Right lung (tissue), 10 donors: Measurements from ENCODE around the gene YIPF3. TPM values are rescaled to one million over a fixed set of nuclear protein-coding genes. Genes with fewer than 3 reads are reported as not detected.
A peak's percentile ranks its signal among the peaks of the same experiment; 100 is the strongest.
"Not testable (repeated sequence)": the region's sequence is repeated elsewhere in the genome, so short reads cannot be mapped to it uniquely, and the experiment has no call there.

Experiments
- DNase-seq, 2 donors: peaks; one replicate each; pipeline ENCODE4 v3.0.0-alpha.2; 2013
- long read RNA-seq, 8 donors: transcript quantifications; one replicate each; lab custom pipeline, GENCODE V29; 2026
- polyA plus RNA-seq, 5 donors: library from polyadenylated mRNA; unstranded; fragments of 120-200 nt; gene quantifications; one replicate each; pipeline versions ENCODE4 v1.2.1 to v1.2.3, GENCODE V29; 2013; ENCODE audit warnings: inconsistent platforms in 1 of 5, low replicate concordance in 1 of 5; ENCODE audit not compliant: insufficient read length in 5 of 5, insufficient read depth in 1 of 5

The YIPF3 gene
- polyA plus RNA-seq, result 100 to 1,000 TPM; 120 to 150 (median 135) TPM
- long read RNA-seq, donor 1, transcript YIPF3-202 (9 exons, 1,576 nt), result major isoform, 67 of 137 reads
- long read RNA-seq, donor 1, transcript YIPF3-211 (3 exons, 652 nt), result minor isoform, 10 of 137 reads
- long read RNA-seq, donor 1, partial matches to known transcripts, result 53 of 137 reads
- long read RNA-seq, donor 1, other reads (novel, unspliced or antisense), result 0 of 137 reads
- long read RNA-seq, donor 2, transcript YIPF3-202 (9 exons, 1,576 nt), result major isoform, 39 of 53 reads
- long read RNA-seq, donor 2, partial matches to known transcripts, result 11 of 53 reads
- long read RNA-seq, donor 2, other reads (novel, unspliced or antisense), result 0 of 53 reads
- long read RNA-seq, donor 3, transcript YIPF3-211 (3 exons, 652 nt), result minor isoform, 7 of 130 reads
- long read RNA-seq, donor 3, transcript YIPF3-202 (9 exons, 1,576 nt), result major isoform, 40 of 130 reads
- long read RNA-seq, donor 3, transcript YIPF3-210 (3 exons, 795 nt), result minor isoform, 6 of 130 reads
- long read RNA-seq, donor 3, partial matches to known transcripts, result 69 of 130 reads
- long read RNA-seq, donor 3, other reads (novel, unspliced or antisense), result 5 of 130 reads
- long read RNA-seq, donor 4, transcript YIPF3-202 (9 exons, 1,576 nt), result major isoform, 36 of 80 reads
- long read RNA-seq, donor 4, transcript YIPF3-211 (3 exons, 652 nt), result minor isoform, 8 of 80 reads
- long read RNA-seq, donor 4, partial matches to known transcripts, result 25 of 80 reads
- long read RNA-seq, donor 4, other reads (novel, unspliced or antisense), result 0 of 80 reads
- long read RNA-seq, donor 5, transcript YIPF3-211 (3 exons, 652 nt), result minor isoform, 8 of 113 reads
- long read RNA-seq, donor 5, transcript YIPF3-206 (3 exons, 605 nt), result minor isoform, 8 of 113 reads
- long read RNA-seq, donor 5, transcript YIPF3-202 (9 exons, 1,576 nt), result major isoform, 63 of 113 reads
- long read RNA-seq, donor 5, partial matches to known transcripts, result 30 of 113 reads
- long read RNA-seq, donor 5, other reads (novel, unspliced or antisense), result 0 of 113 reads
- long read RNA-seq, donor 6, transcript YIPF3-202 (9 exons, 1,576 nt), result major isoform, 65 of 125 reads
- long read RNA-seq, donor 6, transcript YIPF3-211 (3 exons, 652 nt), result minor isoform, 8 of 125 reads
- long read RNA-seq, donor 6, partial matches to known transcripts, result 48 of 125 reads
- long read RNA-seq, donor 6, other reads (novel, unspliced or antisense), result 0 of 125 reads
- long read RNA-seq, donor 7, transcript YIPF3-202 (9 exons, 1,576 nt), result major isoform, 38 of 50 reads
- long read RNA-seq, donor 7, partial matches to known transcripts, result 10 of 50 reads
- long read RNA-seq, donor 7, other reads (novel, unspliced or antisense), result 0 of 50 reads
- long read RNA-seq, donor 8, transcript YIPF3-202 (9 exons, 1,576 nt), result major isoform, 20 of 31 reads
- long read RNA-seq, donor 8, partial matches to known transcripts, result 7 of 31 reads
- long read RNA-seq, donor 8, other reads (novel, unspliced or antisense), result 0 of 31 reads

DNA sequence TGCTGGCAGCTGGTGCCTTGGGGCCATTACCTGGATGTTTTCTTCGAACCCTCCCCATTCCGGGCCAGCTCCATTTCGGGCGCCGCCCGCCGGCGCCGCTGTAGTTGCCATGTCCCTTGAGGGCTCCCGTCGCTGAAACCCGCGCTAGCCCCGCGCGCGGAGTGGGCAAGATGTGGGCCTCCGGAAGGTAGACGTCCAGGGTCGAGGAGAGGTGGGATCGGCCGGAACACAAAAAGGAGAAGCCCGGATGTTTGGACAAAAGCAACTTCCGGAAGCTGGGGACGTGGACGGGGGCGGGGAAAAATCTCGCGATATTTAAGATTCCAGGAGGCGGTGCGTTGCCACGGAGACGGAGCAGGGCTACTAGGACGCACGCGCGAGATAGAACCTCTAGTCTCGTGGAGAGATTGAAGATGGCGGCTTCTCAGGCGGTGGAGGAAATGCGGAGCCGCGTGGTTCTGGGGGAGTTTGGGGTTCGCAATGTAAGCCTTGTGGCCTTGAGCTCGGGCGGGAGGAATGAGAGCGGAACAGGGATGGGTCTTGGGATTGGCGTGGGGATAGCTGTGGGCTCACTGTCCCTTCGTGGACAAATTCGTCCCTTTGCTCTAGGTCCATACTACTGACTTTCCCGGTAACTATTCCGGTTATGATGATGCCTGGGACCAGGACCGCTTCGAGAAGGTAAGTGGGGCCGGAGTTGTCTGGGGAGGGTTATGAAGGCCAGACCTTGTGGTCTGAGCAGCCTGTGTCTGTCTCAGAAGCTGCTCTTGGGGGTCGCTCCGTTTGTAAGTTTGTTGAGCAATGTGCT is at the start of gene YIPF3, which contains the start of gene POLR1C:
Gene YIPF3 (minus strand): TSS at position 230 of the 808 bp plus-strand sequence. CDS start 119 bp downstream, at position 111.
Gene POLR1C (plus strand): TSS at position 393 of the 808 bp plus-strand sequence. CDS start 21 bp downstream, at position 414.
- DNase-seq, result peak; percentile 94 to 98

DNA sequence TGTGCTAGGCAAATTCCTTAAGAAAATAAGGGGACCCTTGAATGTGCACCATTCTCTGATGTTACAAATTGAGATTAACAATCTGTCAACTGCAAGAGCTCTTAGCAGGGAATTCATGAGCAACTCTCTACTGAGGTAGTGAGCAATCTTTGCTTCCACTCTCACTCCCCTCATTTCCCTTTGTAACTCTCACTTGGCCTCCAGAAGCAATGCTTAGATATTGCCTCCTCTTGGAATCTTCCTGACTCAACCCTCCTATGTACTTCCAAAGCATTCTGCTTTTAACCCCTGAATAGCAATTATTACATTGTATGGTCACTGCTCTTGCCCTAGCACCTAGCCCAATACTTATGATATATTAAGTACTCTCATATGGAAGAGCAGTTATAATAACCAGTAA is 42.6 kb upstream of the YIPF3 start:
- no peak for DNase-seq

DNA sequence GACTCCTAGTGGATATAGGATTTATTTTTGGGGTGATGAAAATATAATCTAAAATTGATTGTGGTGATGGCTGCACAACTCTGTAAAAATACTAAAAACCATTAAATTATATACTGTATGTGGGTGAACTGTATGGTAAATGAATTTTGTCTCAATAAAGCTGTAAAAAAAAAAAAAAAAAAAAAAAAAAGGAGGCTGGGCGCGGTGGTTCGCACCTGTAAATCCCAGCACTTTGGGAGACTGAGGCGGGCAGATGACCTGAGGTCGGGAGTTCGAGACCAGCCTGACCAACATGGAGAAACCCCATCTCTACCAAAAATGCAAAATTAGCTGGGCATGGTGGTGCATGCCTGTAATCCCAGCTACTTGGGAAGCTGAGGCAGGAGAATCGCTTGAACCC is 40.9 kb upstream of the YIPF3 start:
- DNase-seq, result not testable (repeated sequence)

DNA sequence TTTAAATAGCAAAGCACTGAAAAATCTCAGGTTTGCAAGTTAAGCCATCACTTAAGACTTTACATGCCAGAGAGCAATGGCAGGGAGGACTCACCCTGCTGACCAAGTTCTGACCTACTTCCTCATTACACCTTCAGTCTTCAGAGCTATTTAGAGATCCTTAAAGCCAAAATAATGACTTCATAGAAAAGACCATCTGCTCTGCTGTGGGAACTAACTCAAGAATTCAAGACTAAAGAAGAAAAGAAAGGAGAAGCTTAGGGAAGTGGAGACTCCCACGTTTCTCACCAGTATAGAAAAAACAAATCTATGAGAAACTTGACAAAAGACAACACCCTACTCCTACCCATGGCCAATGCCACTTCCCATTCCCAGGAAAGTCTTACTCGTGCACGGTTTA is 30.5 kb upstream of the YIPF3 start:
- DNase-seq, result no peak

DNA sequence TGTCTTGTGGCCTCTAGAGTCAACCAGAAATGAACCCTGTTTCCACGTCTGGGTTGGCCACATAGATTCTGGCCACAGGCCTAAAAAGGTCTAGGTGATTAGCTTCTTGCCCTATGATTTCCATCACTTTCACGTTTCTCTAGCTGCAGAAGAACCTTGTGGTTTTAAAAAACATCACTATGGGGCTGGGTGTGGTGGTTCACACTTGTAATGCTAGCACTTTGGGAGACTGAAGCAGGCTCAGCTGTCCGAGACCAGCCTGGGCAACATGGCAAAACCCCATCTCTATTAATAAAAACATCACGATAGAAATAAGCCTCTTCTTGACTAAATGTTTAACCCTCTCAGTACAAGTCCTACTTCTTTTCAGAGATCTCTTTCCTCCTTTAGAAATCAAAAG is 27.7 kb upstream of the YIPF3 start:
- DNase-seq, result no peak

DNA sequence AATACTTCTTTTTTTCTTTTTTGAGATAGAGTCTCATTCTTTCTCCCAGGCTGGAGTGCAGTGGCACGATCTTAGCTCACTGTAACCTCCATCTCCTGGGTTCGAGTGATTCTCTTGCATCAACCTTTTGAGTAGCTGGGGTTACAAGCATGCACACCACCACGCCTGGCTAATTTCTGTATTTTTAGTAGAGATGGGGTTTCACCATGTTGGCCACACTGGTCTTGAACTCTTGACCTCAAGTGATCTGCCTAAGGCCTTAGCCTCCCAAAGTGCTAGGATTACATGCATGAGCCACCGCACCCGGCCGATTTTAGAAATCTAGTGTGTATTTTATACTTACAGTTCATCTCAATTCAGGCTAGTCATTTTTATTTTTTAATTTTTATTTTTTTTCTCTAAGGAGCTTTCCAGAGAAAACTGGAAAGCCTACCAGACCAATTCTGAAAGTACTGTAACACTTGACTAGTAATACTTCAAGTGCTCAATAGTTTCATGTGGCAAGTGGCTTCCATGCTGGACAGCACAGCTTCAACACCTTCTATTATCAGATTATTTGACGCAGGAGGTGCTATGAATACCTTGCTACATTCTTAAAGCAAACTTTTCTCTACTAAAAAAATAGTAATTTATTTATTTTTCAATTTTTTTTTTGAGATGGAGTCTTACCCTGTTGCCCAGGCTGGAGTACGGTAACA is 25.2 kb upstream of the YIPF3 start:
- DNase-seq, result no peak

DNA sequence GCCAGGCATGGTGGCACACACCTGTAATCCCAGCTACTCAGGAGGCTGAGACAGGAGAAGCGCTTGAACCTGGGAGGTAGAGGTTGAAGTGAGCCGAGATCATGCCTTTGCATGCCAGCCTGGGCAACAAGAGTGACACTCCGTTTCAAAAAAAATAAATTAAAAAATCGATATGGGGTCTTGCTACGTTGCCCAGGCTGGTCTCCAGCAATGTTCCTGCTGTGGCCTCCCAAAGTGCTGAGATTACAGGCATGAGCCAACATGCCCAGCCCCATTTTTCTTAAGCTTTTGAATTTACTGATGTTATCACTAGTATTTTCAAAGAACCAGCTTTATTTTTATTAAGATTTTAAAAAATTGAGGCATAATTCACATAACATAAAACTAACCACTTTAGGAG is 23.8 kb upstream of the YIPF3 start:
- no peak for DNase-seq

DNA sequence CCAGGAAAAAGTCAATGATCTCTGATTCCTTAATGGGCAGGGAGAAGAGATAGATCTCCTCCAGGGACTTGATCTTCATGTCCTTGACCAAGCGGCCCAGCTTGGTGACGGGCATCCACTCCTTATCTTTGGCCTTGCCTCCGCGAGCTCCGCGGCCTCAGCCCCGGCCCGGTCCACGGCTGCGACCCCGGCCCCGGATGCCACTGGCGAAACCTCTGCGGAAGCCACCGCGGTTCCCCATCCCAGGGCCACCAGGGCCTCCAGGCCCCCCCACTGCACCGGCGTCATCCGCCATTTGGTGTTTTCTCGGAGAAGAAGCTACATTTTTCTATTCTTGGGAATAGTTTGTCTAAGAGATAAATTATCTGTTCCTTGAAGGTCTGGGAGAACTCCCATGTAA is 22.7 kb upstream of the YIPF3 start:
- DNase-seq, result not testable (repeated sequence)

DNA sequence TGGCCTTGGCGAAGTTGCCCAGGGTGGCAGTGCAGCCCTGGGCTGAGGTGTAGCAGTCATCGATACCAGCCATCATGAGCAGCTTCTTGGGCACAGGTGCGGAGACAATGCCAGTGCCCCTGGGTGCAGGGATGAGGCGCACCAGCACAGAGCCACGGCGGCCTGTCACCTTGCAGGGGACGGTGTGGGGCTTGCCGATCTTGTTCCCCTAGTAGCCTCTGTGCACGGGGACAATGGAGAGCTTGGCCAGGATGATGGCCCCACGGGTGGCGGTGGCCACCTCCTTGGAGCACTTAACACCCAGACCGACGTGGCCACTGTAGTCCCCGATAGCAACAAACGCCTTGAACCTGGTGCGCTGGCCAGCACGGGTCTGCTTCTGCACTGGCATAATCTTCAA is 22.3 kb upstream of the YIPF3 start:
- DNase-seq, result not testable (repeated sequence)

DNA sequence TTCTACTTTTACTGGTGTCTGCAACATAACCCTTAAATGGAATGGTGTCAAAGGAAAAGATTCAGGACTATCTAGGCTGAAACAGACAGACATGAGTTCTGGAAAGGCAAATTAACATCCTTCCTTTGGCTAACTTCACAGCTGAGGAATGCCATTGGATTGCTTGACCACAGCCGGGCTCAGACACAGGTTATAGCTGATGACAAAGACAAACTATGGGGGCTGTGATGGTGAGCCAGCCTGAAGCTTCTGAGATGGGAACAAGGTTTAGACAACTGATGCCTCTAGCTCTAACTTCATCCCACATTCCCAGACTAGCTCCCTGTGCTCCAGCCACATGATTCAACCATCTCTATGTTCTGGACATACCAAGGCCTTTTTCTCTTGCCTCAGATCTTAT is 15.5 kb upstream of the YIPF3 start:
- DNase-seq, result no peak

DNA sequence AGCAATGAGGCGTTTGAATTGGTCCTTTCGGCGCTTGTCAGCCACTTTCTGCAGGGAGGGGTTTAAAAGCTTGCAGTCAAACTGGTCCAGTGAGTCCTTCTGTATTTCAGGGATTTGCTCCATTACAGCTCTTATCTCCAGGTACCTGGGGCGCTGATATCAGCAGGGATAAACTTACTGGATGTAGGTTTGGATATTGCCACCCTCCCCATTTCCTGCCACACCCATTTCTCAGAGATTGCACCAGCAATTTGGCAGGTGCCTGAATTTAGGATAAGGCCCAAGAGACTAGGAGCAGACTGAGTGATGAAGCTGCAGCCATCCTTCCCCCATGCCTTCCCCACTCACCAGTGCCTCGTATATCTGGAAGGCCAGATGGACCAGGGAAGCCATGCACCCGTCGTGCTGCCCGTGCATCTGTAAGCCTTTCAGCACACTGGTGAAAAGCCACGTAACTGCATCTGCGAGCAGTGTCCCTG is 7.8 kb upstream of the YIPF3 start:
- no peak for DNase-seq

DNA sequence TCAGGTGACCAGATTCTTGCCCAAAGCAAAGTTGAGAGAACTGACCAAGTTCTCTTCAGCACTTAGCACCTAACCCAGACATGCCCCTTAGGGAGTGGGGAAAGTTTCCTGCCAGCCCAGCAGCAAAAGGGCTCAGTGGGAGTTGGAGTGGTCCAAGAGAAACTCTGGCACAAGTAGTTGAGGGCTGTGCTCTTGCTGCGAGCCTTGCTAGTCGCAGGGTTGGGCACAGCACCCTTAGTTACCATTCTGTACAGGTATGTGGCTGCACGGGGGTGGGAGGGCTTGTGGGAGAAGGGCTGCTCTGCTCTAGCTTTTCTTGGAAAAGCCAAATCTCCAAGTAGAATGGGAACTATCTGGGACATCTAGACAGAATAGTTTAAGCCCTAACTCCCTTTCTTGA is 6.6 kb upstream of the YIPF3 start:
- DNase-seq, result no peak

DNA sequence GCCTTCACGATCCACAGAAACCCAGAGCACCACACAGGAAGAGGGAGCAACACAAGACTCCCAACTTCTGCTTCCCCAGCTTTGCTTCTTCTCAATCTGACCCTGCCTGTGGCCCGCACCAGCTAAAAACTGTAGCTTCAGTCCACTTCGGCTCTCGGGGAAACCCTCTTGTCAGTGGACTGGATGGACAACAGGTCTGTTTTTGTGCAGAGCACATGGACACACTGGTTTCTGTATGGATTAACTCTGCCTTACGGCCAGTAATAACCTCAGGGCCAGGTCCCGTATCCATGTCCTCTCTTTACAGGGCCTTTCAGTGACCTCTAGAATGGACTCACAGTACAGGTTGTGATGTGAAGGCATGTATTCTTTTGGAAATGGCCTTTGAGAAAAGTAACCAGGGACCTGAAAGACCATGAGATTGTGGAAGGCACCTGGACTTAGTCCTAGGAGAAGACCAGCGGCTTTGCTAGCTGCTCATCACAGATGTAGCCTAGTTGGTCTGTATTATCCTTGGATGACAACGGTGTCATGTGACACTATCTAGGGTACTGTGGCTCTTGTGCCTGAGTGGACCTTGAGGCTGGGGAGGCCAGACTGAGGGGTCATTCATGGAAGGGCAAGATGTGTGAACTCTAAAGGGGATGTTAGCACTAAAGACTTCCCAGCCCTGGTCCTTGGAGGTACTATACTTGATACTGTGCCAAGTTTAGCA is 6.0 kb upstream of the YIPF3 start:
- no peak for DNase-seq

DNA sequence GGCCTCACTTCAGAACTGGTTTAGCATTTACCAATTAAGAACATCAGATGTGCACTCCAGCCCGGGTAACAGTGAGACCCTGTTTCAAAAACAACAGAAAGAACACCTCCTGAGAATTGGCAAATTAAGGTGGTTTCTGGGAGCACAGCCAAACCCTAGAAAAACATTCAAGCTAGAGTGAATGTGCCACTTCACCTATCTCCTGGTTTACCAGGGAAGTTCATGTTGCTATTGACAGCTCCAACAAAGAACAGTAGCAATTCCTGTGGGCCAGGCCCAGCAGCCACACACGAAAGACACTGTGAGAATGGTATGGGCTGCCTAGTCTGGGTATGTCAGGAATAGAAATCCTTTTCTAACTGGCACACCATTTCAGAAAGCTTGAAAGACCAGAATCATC is 5.1 kb upstream of the YIPF3 start:
- DNase-seq, result no peak

DNA sequence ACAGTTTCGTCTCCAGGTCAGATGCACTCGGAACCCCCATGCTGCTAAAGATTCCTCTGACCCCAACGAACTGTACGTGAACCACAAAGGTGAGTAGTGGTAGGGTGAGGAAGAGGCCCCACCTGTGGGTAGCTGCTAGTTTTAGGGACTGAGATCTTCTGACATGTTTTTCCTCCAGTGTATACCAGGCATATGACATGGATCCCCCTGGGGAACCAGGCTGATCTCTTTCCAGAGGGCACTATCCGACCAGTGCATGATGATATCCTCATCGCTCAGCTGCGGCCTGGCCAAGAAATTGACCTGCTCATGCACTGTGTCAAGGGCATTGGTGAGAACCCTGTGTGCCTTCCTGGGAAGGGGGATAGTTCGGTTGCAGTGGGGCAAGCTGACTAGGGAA is 3.4 kb upstream of the YIPF3 start:
- DNase-seq, result no peak

DNA sequence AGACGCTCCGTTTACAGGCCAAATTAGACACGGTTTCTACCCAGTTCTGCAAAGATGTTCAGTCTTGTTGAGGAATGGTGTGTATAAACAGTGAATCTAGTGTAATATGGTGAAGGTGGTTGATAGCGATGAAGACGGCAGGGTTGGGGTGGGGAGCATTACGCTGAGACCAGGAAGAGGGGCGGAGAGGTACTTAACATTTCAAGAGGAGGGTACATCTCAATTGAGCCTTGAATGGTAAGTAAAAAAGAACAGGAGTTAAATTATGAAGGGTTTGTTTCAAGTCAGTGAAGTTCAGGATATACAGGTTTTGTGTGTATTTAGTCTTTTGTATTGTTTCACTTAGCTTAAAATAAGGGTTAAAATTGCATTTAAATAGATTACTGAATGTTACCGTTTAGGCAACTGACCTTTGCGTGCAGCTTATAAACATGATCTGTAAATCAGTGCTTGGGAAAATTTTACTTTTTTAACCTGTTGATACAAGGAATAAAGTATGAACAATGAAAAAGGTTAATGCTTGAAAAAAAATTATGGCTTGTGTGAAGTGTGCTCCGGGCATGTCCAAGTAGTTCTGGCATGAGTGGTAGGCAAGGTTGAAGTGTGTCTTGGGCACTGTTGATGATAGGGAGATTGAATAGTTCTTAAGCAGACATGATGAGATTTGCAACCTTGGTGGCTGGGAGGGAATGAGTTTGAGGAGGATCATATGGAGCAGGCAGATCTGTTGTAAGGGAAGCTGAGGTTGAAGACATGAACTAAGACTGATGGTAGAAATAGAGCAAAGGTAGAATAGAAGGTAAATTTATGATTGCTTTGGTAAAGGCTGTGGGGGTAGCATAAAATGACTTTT is 1.0 kb upstream of the YIPF3 start:
- DNase-seq, result no peak

DNA sequence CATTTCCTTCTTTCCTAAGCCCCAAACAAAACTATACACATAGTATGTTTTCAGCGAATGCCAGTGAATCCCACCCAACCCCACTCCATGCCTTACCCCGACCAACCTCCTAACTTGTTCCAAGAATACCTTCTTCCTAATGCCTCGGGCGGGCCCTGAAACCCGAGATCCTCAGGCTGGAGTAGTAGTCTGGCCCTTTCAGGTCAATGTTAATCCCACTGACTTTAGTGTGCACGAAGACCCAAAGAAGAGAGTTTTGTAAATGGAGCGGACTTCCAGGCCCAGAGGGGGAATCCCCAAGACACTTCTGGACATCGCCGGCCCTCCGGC is 394 bp downstream of the YIPF3 start:
- DNase-seq, result no peak

DNA sequence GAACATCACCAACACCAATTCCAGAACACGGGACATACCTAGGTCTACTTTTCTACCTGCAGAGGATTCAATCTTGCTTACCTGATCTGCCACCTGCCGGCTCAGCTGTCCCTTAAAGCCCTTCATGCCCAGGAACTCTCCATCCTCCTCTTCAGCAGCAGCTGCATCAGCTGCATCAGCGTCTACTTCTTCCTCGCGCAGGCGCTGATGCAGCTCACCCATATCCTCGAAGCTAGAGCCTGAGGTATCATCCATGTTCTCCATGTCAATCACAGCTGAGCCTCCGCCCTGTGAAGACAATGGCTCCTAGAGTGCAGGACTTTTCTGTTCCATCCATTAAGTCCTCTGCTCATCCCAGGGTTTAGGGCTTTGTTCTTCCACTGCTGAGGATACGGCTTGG is 918 bp downstream of the YIPF3 start:
- no peak for DNase-seq
